ENCODE measurements around the gene UFSP1.
A peak's percentile ranks its signal among the peaks of the same experiment; 100 is the strongest.

The UFSP1 gene

GRCh38 chr7:100860702-100861615, 28.6 kb downstream of the UFSP1 start:
- no peak for TF ChIP-seq CTCF (IDR thresholded peaks at IDR 0.05; ENCODE audit: borderline replicate concordance, extremely low read depth, low read length, poor library complexity, severe bottlenecking)
- no peak for TF ChIP-seq EZH2 (IDR thresholded peaks at IDR 0.05; ENCODE audit: borderline replicate concordance, low read depth, low read length, severe bottlenecking)
- DNase-seq (no peak), ATAC-seq (ENCODE audit: insufficient read depth, low read depth) (peak; percentile 18; the same call in 1 of the 3 replicates)
- Histone ChIP-seq H3K79me2 (ENCODE audit: insufficient read depth, low read length) (no peaks in the 10 kb centered on the region), H3K4me1 (ENCODE audit: insufficient read depth, low read length) (no peaks in the 10 kb centered on the region), H3K36me3 (ENCODE audit: insufficient read depth, low read length) (peaks cover 28% of the 10 kb centered on the region), H3K4me3 (ENCODE audit: low read depth in 1 of 2, low read length in 2 of 2) (no peak overlapping the region), H3K4me2 (ENCODE audit: insufficient read depth, low read length) (no peak overlapping the region), H2AFZ (ENCODE audit: low read depth, low read length) (no peak overlapping the region), H4K20me1 (ENCODE audit: insufficient read depth, low read length) (peaks cover 9% of the 10 kb centered on the region; the same call in 1 of the 2 replicates), H3K27me3 (ENCODE audit: insufficient read depth, low read length, poor library complexity) (no peaks in the 10 kb centered on the region), H3K27ac (ENCODE audit: low read length) (no peak overlapping the region), H3K9ac (ENCODE audit: low read depth, low read length) (no peak overlapping the region), H3K9me3 (ENCODE audit: insufficient read depth, low read length, severe bottlenecking) (no peaks in the 10 kb centered on the region)

GRCh38 chr7:100859856-100860255, 29.7 kb downstream of the UFSP1 start:
- peaks cover 26% of the 10 kb centered on the region for H3K36me3 ChIP-seq (ENCODE audit: insufficient read depth, low read length)
- no peaks in the 10 kb centered on the region for H3K9me3 ChIP-seq (ENCODE audit: insufficient read depth, low read length, severe bottlenecking)
- H4K20me1 ChIP-seq (ENCODE audit: insufficient read depth, low read length), result peaks cover 9% of the 10 kb centered on the region; the same call in 1 of the 2 replicates
- TF ChIP-seq EZH2 (IDR thresholded peaks at IDR 0.05; ENCODE audit: borderline replicate concordance, low read depth, low read length, severe bottlenecking), result no peak
- TF ChIP-seq CTCF (IDR thresholded peaks at IDR 0.05; ENCODE audit: borderline replicate concordance, extremely low read depth, low read length, poor library complexity, severe bottlenecking), result no peak
- no peak overlapping the region for H3K4me3 ChIP-seq (ENCODE audit: low read depth in 1 of 2, low read length in 2 of 2)
- no peak overlapping the region for H3K9ac ChIP-seq (ENCODE audit: low read depth, low read length)
- no peaks in the 10 kb centered on the region for H3K27me3 ChIP-seq (ENCODE audit: insufficient read depth, low read length, poor library complexity)
- H3K27ac ChIP-seq (ENCODE audit: low read length), result no peak overlapping the region
- H3K79me2 ChIP-seq (ENCODE audit: insufficient read depth, low read length), result peaks cover 5% of the 10 kb centered on the region; the same call in 1 of the 2 replicates
- H3K4me1 ChIP-seq (ENCODE audit: insufficient read depth, low read length), result no peaks in the 10 kb centered on the region
- DNase-seq, result no peak
- no peak overlapping the region for H2AFZ ChIP-seq (ENCODE audit: low read depth, low read length)
- no peak for ATAC-seq (ENCODE audit: insufficient read depth, low read depth)
- no peak overlapping the region for H3K4me2 ChIP-seq (ENCODE audit: insufficient read depth, low read length)

GRCh38 chr7:100856871-100857282, 32.6 kb downstream of the UFSP1 start:
- H3K4me3 ChIP-seq (ENCODE audit: low read depth in 1 of 2, low read length in 2 of 2), result no peak overlapping the region
- no peak overlapping the region for H2AFZ ChIP-seq (ENCODE audit: low read depth, low read length)
- TF ChIP-seq CTCF (IDR thresholded peaks at IDR 0.05; ENCODE audit: borderline replicate concordance, extremely low read depth, low read length, poor library complexity, severe bottlenecking), result no peak
- H4K20me1 ChIP-seq (ENCODE audit: insufficient read depth, low read length), result peaks cover 9% of the 10 kb centered on the region; the same call in 1 of the 2 replicates
- DNase-seq, result no peak
- H3K36me3 ChIP-seq (ENCODE audit: insufficient read depth, low read length), result peaks cover 21% of the 10 kb centered on the region
- peaks cover 18% of the 10 kb centered on the region for H3K79me2 ChIP-seq (ENCODE audit: insufficient read depth, low read length)
- H3K9ac ChIP-seq (ENCODE audit: low read depth, low read length), result no peak overlapping the region
- no peak overlapping the region for H3K4me2 ChIP-seq (ENCODE audit: insufficient read depth, low read length)
- no peaks in the 10 kb centered on the region for H3K9me3 ChIP-seq (ENCODE audit: insufficient read depth, low read length, severe bottlenecking)
- no peak overlapping the region for H3K27ac ChIP-seq (ENCODE audit: low read length)
- H3K4me1 ChIP-seq (ENCODE audit: insufficient read depth, low read length), result peaks cover 23% of the 10 kb centered on the region
- no peaks in the 10 kb centered on the region for H3K27me3 ChIP-seq (ENCODE audit: insufficient read depth, low read length, poor library complexity)
- no peak for ATAC-seq (ENCODE audit: insufficient read depth, low read depth)
